ENCODE results near the gene CYRIA.

The CYRIA gene

GRCh38 chr2:16666449-16666801 lies 791 bp upstream of the CYRIA start:
- no peak for DNase-seq

DNA sequence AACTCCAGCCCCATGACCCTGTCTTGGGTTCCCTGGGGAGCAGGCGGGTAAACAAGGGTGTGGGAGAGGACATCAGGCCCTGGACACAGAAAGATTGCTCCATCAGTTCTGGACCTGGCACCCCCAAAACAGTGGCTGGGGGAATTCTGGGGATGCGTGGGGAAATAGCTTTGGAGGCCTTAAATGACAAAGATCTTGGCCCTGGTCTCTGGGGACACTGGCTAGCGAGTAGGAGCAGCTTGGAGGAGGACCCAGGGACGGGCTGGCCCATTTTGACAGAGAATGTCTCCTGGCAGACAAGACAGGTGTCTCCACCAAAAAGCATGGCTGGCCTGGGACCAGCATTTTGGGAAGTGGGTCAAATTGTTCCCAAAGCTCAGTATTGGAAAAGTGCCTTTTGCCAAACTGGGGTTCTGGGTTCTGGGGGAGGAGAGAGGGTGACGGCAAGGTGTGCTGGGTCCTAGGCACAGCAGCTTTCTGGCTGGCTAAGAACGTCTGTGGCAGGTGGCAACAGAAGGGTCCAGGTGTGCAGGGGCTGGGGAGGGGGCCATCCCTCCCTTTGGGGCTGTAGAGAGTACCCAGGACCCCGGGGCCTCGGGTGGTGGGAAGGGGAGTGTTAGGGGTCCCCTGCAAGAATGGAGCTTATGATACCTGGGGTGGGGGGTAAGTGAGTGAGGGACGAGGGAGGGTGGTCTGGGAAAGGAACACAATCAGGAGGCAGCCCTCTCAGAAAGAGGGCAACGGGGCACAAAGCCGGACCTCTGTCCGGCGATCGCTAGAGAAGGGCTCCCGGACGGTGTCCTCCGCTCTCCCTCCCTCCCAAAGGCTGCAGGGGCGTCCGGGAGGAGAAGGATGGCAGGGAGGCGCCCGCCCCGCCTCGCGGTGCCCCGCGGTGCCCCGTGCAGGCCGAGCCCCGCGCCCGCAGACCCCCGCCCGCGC lies 556 bp downstream of the CYRIA start:
- no peak for DNase-seq

- DNase-seq = no peak
Measured at GRCh38 chr2:16664052-16664731, 1.4 kb downstream of the CYRIA start.

GRCh38 chr2:16663121-16663905 lies 2.3 kb downstream of the CYRIA start:
- DNase-seq = no peak

GRCh38 chr2:16661936-16662839 lies 3.4 kb downstream of the CYRIA start:
- DNase-seq = no peak

- DNase-seq = no peak
Measured at GRCh38 chr2:16661526-16661925, 4.1 kb downstream of the CYRIA start.

DNA sequence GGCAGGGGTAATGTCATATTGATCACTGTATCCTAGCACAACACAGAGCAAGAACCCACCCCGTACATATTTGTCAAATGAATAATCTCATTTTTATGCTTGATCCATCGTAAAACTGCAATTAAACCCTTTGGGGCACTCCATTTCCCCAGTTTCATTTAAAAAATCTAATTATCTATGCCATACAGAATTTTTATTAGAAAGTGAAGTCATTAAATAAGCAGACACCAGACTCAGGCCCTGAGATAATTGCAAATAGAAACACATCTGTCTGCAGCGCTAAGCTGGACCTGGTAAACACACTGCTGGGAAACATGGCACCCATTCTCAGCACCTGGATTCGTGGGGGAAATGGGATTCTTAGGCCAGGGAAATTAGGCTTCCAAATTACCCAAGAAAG lies 5.1 kb downstream of the CYRIA start:
- no peak for DNase-seq

- DNase-seq = no peak
Measured at GRCh38 chr2:16660114-16660513, 5.5 kb downstream of the CYRIA start.

DNA sequence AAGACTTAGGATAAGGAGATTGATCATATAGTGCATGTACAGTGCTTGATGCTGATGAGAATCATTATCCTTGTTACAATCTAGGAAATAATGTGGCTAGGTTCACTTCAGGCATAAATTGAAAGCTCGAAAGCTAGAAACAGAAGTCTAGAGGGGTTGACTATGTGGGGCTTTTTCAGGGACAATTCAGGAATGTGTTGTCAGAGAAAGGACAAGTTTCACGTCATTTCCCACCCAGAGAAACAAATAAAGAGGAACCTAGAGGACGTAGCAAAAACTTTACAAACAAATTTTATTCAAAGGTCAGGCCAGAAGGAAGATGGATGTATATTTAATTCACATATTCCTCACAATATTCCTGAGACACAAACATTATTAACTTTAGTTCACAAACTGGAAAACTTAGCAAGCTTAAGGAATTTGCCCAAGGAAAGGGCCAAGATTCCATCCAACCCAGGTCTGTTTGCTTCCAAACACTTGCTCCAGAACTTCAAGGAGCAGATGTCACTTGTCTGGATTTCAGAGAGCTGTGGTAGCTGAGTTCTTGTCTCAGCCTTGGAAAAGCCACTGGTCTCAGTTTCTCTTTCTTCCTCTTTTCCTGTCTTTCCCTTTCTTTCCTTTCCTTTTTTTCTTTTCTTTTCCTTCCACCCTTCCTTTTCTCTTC lies 7.4 kb downstream of the CYRIA start:
- no peak for DNase-seq

- DNase-seq = no peak
Measured at GRCh38 chr2:16657671-16658070, 8.0 kb downstream of the CYRIA start.

- DNase-seq = no peak
Measured at GRCh38 chr2:16656784-16657391, 8.7 kb downstream of the CYRIA start.

- no peak for DNase-seq
Measured at GRCh38 chr2:16655905-16656642, 9.6 kb downstream of the CYRIA start.

- DNase-seq = no peak
Measured at GRCh38 chr2:16655445-16655837, 10.2 kb downstream of the CYRIA start.

DNA sequence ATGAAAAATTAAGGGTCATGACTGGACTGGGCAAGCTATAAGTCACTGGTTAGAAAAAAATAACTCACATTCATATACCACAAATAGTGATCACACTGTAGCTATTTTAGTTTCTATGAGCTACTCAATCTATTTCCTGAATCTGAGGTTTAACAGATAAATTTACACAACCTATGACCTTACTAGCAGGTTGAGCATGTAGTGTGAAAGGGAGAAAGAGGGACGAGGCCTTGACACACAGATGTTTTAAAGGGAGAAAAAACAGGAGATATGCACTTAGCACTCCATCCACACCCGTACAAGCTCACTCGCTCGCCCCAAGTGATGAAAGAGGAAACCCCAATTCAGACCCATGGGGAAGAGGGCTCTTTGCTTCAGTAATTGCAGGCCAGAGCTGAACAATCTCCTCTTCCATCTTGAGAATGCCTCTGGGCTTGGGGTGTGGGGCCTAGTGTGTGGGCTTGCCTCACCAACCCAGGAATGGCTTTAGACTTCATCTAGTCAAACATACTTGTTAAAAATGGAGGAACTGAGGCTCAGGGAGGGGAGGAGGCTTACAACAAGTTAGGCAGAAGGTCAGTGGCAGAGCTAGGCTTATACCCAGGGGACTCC lies 10.7 kb downstream of the CYRIA start:
- no peak for DNase-seq

DNA sequence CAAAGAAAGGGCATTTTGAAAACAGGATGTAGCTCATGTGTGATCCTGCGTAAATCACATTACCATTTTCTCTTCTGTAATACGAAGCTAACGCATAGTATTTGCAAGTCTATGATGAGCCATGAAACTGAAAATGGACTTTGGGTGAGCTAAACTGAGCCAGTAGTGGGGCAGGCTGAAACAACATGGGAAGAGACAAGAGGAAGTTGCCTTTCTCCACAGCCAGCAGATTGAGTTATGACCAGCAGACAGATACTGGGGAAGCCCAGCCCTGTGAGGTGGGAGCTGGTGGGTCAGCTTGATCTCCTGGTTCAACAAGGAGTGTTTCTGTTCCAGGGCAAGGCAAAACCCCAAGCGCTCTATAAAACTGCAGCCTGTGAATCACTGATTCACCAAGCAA lies 11.8 kb downstream of the CYRIA start:
- no peak for DNase-seq

DNA sequence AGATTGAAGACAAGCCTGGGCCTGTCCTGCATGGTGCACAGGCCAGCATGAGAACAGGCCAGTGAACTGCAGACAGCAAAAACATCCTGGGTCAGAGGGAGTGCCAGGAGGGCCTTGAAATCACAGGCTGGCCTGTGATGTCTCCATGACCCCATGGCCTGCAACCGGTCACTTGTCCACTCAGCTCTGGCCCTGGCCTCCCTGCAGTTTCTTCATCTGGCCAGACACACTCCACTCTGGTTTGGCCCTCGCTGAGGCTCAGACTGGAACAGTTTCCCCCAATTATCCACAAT lies 12.6 kb downstream of the CYRIA start:
- DNase-seq = no peak

DNA sequence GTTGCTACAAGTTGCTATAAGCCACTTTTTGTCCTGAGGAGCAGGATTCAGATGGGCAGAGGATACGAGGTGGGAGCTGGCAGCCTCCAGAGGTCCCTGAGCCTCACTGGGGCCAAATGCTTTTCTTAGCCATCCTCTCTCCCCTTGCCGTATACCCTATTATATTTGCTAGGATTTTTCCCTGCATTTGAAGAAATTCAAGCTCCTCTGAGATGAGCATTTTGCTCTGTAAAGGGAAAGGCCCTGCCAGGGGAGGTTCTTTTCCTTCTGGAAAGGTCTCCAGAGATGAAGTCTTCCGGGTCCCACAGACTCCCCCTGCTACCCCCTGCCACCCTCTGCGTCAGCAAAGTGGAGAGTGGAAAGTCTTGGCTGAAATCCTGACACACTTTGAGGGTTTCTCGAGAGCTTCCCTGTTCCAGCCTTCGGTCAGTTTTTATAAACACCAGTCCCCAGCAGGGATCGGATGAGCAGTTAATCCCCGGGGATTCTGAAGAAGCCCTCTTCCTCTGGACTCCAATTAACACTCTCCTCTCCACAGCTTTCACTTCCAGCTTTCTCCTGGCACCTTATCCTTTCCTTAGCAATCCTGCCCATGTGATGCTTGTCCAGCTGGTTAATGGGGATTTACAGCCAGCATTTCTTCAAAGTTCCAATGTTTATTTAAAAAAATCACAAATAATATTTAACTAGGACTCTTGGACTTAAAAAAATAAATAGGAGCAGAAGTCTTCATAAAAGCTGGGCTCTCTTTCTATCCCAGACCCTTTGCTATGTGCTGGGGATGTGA lies 13.1 kb downstream of the CYRIA start:
- DNase-seq = no peak

DNA sequence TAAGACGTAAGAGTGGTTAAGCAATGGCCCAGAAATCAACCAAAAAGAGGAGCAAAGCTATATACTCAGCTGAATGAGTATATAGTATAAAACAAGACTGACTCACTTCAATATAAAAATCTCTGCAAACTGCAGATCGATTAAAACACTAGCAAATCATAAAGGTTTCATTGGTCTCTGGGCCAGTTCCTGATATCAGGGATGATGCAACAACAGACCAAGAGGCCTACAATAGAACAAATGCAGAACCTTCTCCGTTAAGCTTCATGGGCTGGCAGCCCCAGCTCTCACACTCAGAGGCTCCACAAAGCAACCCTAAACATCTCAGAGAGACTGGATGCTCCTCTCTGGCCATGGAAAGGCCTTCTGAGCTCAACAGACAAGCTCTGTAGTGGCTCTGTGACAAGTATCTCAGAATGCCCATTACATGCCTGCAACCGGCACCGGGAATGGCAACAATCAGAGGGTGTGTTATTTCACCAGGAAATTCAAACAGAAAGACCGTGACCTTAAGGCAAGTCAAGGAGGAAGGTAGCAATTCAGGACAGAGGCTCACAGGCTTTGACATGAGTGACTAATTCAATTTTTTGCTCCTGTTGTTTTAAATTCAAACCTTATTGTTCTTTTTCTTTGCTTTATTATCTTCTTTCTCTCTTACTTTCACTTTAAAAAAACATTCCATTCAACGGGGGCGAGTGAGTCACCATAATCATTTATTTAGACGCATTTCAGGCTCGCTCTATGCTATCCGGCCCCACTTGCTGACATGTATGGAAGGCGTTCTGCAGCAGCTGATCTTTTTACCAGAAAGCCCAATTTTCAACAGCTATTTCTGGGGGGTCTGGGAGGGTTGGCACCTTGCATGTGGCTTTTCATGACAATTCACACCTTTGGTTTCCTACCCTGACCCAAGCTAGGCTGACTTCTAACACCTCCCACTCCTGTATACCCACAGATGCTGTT lies 15.1 kb downstream of the CYRIA start:
- no peak for DNase-seq
